ENCODE data around the gene MMEL1.

DNA sequence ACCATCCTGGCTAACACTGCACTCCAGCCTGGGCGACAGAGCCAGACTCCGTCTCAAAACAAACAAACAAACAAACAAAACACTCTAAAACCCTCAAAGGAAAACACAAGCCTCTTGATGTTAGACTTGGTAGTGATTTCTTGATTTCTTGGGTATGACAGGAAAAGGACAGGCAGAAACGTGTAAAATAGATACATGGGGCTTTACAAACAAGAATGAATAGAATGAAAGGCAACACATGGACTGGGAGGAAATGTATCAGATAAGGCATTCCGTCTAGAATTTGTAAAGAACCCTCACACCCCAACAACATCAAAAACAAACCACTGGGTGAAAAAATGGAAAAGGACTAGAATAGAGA is 54.1 kb downstream of the MMEL1 start:
- no peak for TF ChIP-seq ZNF121 (CRISPR knock-in tag; IDR thresholded peaks at IDR 0.05)
- TF ChIP-seq SRSF1 (optimal IDR thresholded peaks at IDR 0.05; ENCODE audit: low read depth, low read length), result no peak
- TF ChIP-seq, protein P1, sequence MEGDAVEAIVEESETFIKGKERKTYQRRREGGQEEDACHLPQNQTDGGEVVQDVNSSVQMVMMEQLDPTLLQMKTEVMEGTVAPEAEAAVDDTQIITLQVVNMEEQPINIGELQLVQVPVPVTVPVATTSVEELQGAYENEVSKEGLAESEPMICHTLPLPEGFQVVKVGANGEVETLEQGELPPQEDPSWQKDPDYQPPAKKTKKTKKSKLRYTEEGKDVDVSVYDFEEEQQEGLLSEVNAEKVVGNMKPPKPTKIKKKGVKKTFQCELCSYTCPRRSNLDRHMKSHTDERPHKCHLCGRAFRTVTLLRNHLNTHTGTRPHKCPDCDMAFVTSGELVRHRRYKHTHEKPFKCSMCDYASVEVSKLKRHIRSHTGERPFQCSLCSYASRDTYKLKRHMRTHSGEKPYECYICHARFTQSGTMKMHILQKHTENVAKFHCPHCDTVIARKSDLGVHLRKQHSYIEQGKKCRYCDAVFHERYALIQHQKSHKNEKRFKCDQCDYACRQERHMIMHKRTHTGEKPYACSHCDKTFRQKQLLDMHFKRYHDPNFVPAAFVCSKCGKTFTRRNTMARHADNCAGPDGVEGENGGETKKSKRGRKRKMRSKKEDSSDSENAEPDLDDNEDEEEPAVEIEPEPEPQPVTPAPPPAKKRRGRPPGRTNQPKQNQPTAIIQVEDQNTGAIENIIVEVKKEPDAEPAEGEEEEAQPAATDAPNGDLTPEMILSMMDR (CRISPR knock-in tag; IDR thresholded peaks at IDR 0.05), result no peak
- no peak for TF ChIP-seq PCBP1 (IDR thresholded peaks at IDR 0.05; ENCODE audit: borderline replicate concordance, low read depth, low read length)
- TF ChIP-seq KDM1A (CRISPR knock-in tag; IDR thresholded peaks at IDR 0.05), result no peak
- no peak for TF ChIP-seq ZNF567 (CRISPR knock-in tag; IDR thresholded peaks at IDR 0.05; ENCODE audit: borderline replicate concordance)
- no peak for TF ChIP-seq MAFK (conservative IDR thresholded peaks at IDR 0.05 in 1 of 2, IDR thresholded peaks at IDR 0.05 in 1 of 2; ENCODE audit: low read length in 2 of 2)
- TF ChIP-seq ARID2 (CRISPR knock-in tag; IDR thresholded peaks at IDR 0.05; ENCODE audit: borderline replicate concordance), result no peak
- no peak for TF ChIP-seq HIVEP1 (CRISPR knock-in tag; IDR thresholded peaks at IDR 0.05)
- TF ChIP-seq BRCA1 (CRISPR knock-in tag; IDR thresholded peaks at IDR 0.05), result no peak
- TF ChIP-seq ZNF225 (CRISPR knock-in tag; IDR thresholded peaks at IDR 0.05), result no peak
- TF ChIP-seq, protein P2, sequence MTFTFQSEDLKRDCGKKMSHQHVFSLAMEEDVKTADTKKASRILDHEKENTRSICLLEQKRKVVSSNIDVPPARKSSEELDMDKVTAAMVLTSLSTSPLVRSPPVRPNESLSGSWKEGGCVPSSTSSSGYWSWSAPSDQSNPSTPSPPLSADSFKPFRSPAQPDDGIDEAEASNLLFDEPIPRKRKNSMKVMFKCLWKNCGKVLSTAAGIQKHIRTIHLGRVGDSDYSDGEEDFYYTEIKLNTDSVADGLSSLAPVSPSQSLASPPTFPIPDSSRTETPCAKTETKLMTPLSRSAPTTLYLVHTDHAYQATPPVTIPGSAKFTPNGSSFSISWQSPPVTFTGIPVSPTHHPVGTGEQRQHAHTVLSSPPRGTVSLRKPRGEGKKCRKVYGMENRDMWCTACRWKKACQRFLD (CRISPR knock-in tag; IDR thresholded peaks at IDR 0.05; ENCODE audit: borderline replicate concordance), result no peak
- TF ChIP-seq, protein P3, sequence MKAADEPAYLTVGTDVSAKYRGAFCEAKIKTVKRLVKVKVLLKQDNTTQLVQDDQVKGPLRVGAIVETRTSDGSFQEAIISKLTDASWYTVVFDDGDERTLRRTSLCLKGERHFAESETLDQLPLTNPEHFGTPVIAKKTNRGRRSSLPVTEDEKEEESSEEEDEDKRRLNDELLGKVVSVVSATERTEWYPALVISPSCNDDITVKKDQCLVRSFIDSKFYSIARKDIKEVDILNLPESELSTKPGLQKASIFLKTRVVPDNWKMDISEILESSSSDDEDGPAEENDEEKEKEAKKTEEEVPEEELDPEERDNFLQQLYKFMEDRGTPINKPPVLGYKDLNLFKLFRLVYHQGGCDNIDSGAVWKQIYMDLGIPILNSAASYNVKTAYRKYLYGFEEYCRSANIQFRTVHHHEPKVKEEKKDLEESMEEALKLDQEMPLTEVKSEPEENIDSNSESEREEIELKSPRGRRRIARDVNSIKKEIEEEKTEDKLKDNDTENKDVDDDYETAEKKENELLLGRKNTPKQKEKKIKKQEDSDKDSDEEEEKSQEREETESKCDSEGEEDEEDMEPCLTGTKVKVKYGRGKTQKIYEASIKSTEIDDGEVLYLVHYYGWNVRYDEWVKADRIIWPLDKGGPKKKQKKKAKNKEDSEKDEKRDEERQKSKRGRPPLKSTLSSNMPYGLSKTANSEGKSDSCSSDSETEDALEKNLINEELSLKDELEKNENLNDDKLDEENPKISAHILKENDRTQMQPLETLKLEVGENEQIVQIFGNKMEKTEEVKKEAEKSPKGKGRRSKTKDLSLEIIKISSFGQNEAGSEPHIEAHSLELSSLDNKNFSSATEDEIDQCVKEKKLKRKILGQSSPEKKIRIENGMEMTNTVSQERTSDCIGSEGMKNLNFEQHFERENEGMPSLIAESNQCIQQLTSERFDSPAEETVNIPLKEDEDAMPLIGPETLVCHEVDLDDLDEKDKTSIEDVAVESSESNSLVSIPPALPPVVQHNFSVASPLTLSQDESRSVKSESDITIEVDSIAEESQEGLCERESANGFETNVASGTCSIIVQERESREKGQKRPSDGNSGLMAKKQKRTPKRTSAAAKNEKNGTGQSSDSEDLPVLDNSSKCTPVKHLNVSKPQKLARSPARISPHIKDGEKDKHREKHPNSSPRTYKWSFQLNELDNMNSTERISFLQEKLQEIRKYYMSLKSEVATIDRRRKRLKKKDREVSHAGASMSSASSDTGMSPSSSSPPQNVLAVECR (CRISPR knock-in tag; IDR thresholded peaks at IDR 0.05; ENCODE audit: borderline replicate concordance), result no peak
- no peak for TF ChIP-seq POLR2A (IDR thresholded peaks at IDR 0.05; ENCODE audit: insufficient read depth in 1 of 2, low read depth in 2 of 2, low read length in 2 of 2)

Data from HepG2 (cell line).